GM12878 (cell line): ENCODE measurements around the gene NECAB2. TPM values are rescaled to one million over a fixed set of nuclear protein-coding genes. Genes with fewer than 3 reads are reported as not detected.

ENCODE experiments used
- ATAC-seq: fragments of 200-7000 bp; cut with Tn5 transposase; 3 replicates; pipeline ENCODE4 v1.9.1; 2020; ENCODE audit warnings: mild to moderate bottlenecking, moderate library complexity
- BruUV-seq: library from RNA; stranded (reverse); fragments of 400-500 nt; replicated peaks from 2 replicates; lab custom pipeline; 2021; lab: Mats Ljungman, UMichigan
- CTCF ChIA-PET: fragments of 300-600 bp; sonication (Branson Sonifier 250); formaldehyde crosslinking; extraction: SDS; loops from one replicate; lab custom pipeline; 2021; ENCODE audit warnings: inconsistent platforms; lab: Yijun Ruan, JAX
- POLR2A ChIA-PET: fragments of 350-600 bp; formaldehyde crosslinking; extraction: SDS; loops from one replicate; lab custom pipeline; 2021; ENCODE audit warnings: inconsistent platforms; lab: Charles Lee
- RAD21 ChIA-PET: fragments of 300-600 bp; sonication (Branson Sonifier 250); formaldehyde crosslinking; loops from one replicate; lab custom pipeline; 2023; ENCODE audit warnings: antibody characterized with exemption; ENCODE audit not compliant: unreplicated experiment; lab: Charles Lee
- SMC1A ChIA-PET: fragments of 300-600 bp; sonication (Branson Sonifier 250); formaldehyde crosslinking; loops from one replicate; lab custom pipeline; 2023; ENCODE audit not compliant: unreplicated experiment, uncharacterized antibody; lab: Charles Lee
- DNase-seq: peaks from one replicate; pipeline ENCODE4 v3.0.0-alpha.2; 2011; ENCODE audit warnings: low read depth, low spot score
- FAIRE-seq: peaks from 3 replicates; lab custom pipeline; 2011; peaks lifted over from hg19 to GRCh38; lab: Jason Lieb, UNC
- H2AFZ ChIP-seq: 2 replicates; pipeline ENCODE4 v1.6.0; 2011; ENCODE audit warnings: low read depth, low read length, control low read depth; ENCODE audit not compliant: control insufficient read depth
- H3K27ac ChIP-seq: 2 replicates; pipeline ENCODE4 v1.5.1; 2011; ENCODE audit warnings: control low read depth; ENCODE audit not compliant: control insufficient read depth, insufficient read depth
- H3K27me3 ChIP-seq, 2 experiments: replicated peaks in 1 of 2; 2 replicates each; pipeline versions ENCODE4 v1.6.0 to v1.6.1; 2011; ENCODE audit warnings: low read length in 1 of 2; ENCODE audit not compliant: control insufficient read depth in 2 of 2, insufficient read depth in 2 of 2
- H3K36me3 ChIP-seq, 2 experiments: 2 replicates each; pipeline ENCODE4 v1.5.1; 2011; ENCODE audit warnings: low read length in 1 of 2; ENCODE audit not compliant: control insufficient read depth in 2 of 2, insufficient read depth in 2 of 2
- H3K4me1 ChIP-seq: 2 replicates; pipeline ENCODE4 v1.6.1; 2011; ENCODE audit warnings: mild to moderate bottlenecking, low read length, moderate library complexity, mixed read lengths; ENCODE audit not compliant: control insufficient read depth, insufficient read depth
- H3K4me2 ChIP-seq: 2 replicates; pipeline ENCODE4 v1.6.0; 2011; ENCODE audit warnings: control low read depth; ENCODE audit not compliant: control insufficient read depth, insufficient read depth
- H3K4me3 ChIP-seq: fragments of 200-600 bp; sonication (generic); 2 replicates; pipeline ENCODE4 v1.5.1; 2016
- H3K79me2 ChIP-seq: 2 replicates; pipeline ENCODE4 v1.6.0; 2011; ENCODE audit warnings: low read length; ENCODE audit not compliant: control insufficient read depth, insufficient read depth
- H3K9ac ChIP-seq: 2 replicates; pipeline ENCODE4 v1.8.0; 2011; ENCODE audit warnings: low read length, control low read depth, mixed read lengths; ENCODE audit not compliant: control insufficient read depth, insufficient read depth
- H3K9me3 ChIP-seq: replicated peaks from 3 replicates; pipeline ENCODE4 v1.5.1; 2011; ENCODE audit warnings: mild to moderate bottlenecking, low read length; ENCODE audit not compliant: control insufficient read depth, insufficient read depth
- H4K20me1 ChIP-seq: 2 replicates; pipeline ENCODE4 v1.6.0; 2011; ENCODE audit not compliant: control insufficient read depth, insufficient read depth
- ATF3 ChIP-seq: IDR thresholded peaks from 2 replicates; pipeline ENCODE4 v1.6.1; 2011; ENCODE audit warnings: low read depth, mild to moderate bottlenecking, low read length, moderate library complexity, borderline replicate concordance; ENCODE audit errors: extremely low read depth
- EGR1 ChIP-seq, 2 experiments: IDR thresholded peaks; 1 replicate in 1 of 2; 2 replicates in 1 of 2; pipeline ENCODE4 v1.6.1; 2011 to 2012; ENCODE audit warnings: low read depth in 2 of 2, low read length in 2 of 2, borderline replicate concordance in 1 of 2, mild to moderate bottlenecking in 1 of 2, moderate library complexity in 1 of 2
- JUND ChIP-seq: IDR thresholded peaks from 2 replicates; pipeline ENCODE4 v1.6.1; 2012; ENCODE audit warnings: low read depth, mild to moderate bottlenecking, low read length, improper control_type of control experiment, moderate library complexity
- MXI1 ChIP-seq: fragments of 150-350 bp; IDR thresholded peaks from 2 replicates; pipeline ENCODE4 v1.6.1; 2011; ENCODE audit warnings: low read depth, mild to moderate bottlenecking, inconsistent platforms, low read length, improper control_type of control experiment
- MYB ChIP-seq: fragments of 150-350 bp; IDR thresholded peaks from 2 replicates; pipeline ENCODE4 v1.6.1; 2014; ENCODE audit warnings: mild to moderate bottlenecking, low read depth, low read length, borderline replicate concordance
- RELA ChIP-seq: fragments of 450-650 bp; IDR thresholded peaks from 2 replicates; pipeline ENCODE4 v1.8.0; 2014; ENCODE audit warnings: borderline replicate concordance; ENCODE audit not compliant: partially characterized antibody
- SMARCA5 ChIP-seq: fragments of 450-650 bp; IDR thresholded peaks from 2 replicates; pipeline ENCODE4 v1.6.1; 2017; ENCODE audit warnings: mild to moderate bottlenecking
- SP1 ChIP-seq: IDR thresholded peaks from one replicate; pipeline ENCODE4 v1.6.1; 2011; ENCODE audit warnings: low read depth, low read length
- STAT1 ChIP-seq: fragments of 450-650 bp; conservative IDR thresholded peaks from 2 replicates; pipeline ENCODE4 v1.6.1; 2014; ENCODE audit warnings: antibody characterized with exemption, mild to moderate bottlenecking
- TARDBP ChIP-seq: IDR thresholded peaks from 2 replicates; pipeline ENCODE4 v1.6.1; 2016; ENCODE audit warnings: borderline replicate concordance
- ZNF384 ChIP-seq: IDR thresholded peaks from 2 replicates; pipeline ENCODE4 v1.6.1; 2012; ENCODE audit warnings: low read depth, mild to moderate bottlenecking, low read length, improper control_type of control experiment, borderline replicate concordance
- WGBS: methylation state at CpG from one replicate; pipeline ENCODE4 v1.1.6; 2016; ENCODE audit warnings: low lambda C conversion rate; ENCODE audit not compliant: insufficient replicate concordance, insufficient coverage; ENCODE audit errors: missing lambda C conversion rate; 5-methylcytosine and 5-hydroxymethylcytosine counted together
- in situ Hi-C: fragments of 300-500 bp; cut with MboI; formaldehyde crosslinking; loops from 9 replicates; pipeline ENCODE4 v1.14.3; 2018; ENCODE audit warnings: mixed read lengths
- intact Hi-C: fragments of 100-400 bp; cut with micrococcal nuclease; formaldehyde crosslinking; loops from one replicate; pipeline ENCODE4 v1.14.2; 2022; ENCODE audit not compliant: unreplicated experiment
- polyA plus RNA-seq, 11 experiments: library from polyadenylated mRNA; depleted of rRNA in 4 of 11; unstranded in 6 of 11; stranded (reverse) in 5 of 11; fragments of >200 nt; fragmentation: Nextera tagmentation in 4 of 11; fragmentation: Illumina TruSeq in 1 of 11; extraction: Ambion mirVana in 4 of 11; extraction: Trizol in 1 of 11; gene quantifications; 1 replicate in 1 of 11; 2 replicates in 10 of 11; pipeline versions ENCODE4 v1.2.1 to v1.2.3, GENCODE V29; 2011 to 2016; ENCODE audit warnings: inconsistent platforms in 2 of 11, missing spikeins in 2 of 11, low read depth in 1 of 11
- total RNA-seq, 4 experiments: library from RNA; depleted of rRNA in 3 of 4; stranded (reverse); fragments of >200 nt in 3 of 4; fragmentation: Illumina TruSeq in 1 of 4; extraction: Trizol in 1 of 4; gene quantifications; 2 replicates each; pipeline versions ENCODE4 v1.2.1 to v1.2.3, GENCODE V29; 2013 to 2021
- TF ChIP-seq, protein P1 (sequence below): fragments of 450-650 bp; formaldehyde crosslinking; IDR thresholded peaks from 2 replicates; pipeline ENCODE4 v1.4.0; 2022; ENCODE audit warnings: mild to moderate bottlenecking, moderate library complexity
- TF ChIP-seq, protein P2 (sequence below): fragments of 150-350 bp; IDR thresholded peaks from 2 replicates; pipeline ENCODE4 v1.6.1; 2014; ENCODE audit warnings: mild to moderate bottlenecking, low read depth, low read length

NECAB2 gene
- total and polyA plus RNA-seq, 10 of the 15 experiments (the other 5 are each of a cell fraction or from before 2014, with no cell fraction given), result not detected

DNA sequence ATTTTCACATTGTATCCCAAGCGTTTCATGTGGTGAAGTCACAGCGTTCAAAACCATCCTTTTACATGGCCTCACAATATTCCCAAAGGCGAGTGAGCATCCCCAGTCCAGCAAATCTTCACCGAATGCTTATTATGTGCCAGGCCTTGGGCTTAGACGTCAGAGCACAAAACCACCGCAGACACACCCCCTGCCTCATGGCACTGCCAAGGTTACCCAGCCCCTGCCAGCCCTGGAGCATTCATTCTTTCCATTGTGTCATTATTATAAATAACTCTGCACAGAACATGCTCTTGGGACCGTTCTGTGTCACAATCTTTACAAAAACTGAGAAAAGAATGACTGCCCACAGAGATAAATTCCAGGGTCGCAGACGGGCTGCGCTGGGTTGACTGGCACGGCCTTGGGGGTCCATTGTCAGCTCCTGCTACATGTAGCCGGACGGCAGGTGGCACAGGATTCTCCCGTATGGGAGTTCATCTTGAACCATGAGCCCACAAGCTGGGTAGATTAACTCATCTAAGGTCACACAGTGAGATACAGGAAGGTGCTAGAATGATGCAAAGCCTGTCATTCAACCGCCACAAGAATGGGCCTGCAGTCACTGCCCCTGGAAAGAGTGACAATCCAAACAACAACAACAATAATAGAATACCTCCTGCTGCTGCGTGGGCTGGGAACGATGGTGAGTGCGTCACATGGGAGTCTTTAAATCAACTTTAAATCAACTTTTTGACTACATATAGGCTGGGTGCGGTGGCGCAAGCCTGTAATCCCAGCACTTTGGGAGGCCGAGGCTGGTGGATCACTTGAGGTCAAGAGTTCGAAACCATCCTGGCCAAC lies 4.5 kb upstream of the NECAB2 start (continued):
- TF ChIP-seq, protein P1, sequence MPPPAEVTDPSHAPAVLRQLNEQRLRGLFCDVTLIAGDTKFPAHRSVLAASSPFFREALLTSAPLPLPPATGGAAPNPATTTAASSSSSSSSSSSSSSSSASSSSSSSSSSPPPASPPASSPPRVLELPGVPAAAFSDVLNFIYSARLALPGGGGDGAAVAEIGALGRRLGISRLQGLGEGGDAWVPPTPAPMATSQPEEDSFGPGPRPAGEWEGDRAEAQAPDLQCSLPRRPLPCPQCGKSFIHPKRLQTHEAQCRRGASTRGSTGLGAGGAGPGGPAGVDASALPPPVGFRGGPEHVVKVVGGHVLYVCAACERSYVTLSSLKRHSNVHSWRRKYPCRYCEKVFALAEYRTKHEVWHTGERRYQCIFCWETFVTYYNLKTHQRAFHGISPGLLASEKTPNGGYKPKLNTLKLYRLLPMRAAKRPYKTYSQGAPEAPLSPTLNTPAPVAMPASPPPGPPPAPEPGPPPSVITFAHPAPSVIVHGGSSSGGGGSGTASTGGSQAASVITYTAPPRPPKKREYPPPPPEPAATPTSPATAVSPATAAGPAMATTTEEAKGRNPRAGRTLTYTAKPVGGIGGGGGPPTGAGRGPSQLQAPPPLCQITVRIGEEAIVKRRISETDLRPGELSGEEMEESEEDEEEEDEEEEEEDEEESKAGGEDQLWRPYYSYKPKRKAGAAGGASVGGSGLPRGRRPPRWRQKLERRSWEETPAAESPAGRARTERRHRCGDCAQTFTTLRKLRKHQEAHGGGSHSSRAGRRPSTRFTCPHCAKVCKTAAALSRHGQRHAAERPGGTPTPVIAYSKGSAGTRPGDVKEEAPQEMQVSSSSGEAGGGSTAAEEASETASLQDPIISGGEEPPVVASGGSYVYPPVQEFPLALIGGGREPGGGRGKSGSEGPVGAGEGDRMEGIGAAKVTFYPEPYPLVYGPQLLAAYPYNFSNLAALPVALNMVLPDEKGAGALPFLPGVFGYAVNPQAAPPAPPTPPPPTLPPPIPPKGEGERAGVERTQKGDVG (CRISPR knock-in tag), result no peak
- TF ChIP-seq, protein P2, sequence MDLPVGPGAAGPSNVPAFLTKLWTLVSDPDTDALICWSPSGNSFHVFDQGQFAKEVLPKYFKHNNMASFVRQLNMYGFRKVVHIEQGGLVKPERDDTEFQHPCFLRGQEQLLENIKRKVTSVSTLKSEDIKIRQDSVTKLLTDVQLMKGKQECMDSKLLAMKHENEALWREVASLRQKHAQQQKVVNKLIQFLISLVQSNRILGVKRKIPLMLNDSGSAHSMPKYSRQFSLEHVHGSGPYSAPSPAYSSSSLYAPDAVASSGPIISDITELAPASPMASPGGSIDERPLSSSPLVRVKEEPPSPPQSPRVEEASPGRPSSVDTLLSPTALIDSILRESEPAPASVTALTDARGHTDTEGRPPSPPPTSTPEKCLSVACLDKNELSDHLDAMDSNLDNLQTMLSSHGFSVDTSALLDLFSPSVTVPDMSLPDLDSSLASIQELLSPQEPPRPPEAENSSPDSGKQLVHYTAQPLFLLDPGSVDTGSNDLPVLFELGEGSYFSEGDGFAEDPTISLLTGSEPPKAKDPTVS, result no peak

GRCh38 chr16:83964684-83965443 lies 3.2 kb upstream of the NECAB2 start:
- WGBS, result 59% methylated on average over 23 of the region's 26 CpGs
- TF ChIP-seq STAT1 (no peak), MYB (no peak), MXI1 (no peak), EGR1 (IDR thresholded peaks at IDR 0.05; ENCODE audit: borderline replicate concordance in 1 of 2, low read depth in 2 of 2, low read length in 2 of 2) (no peak), ATF3 (no peak), SP1 (no peak), SMARCA5 (no peak), JUND (no peak), RELA (no peak), TARDBP (no peak), ZNF384 (no peak)
- TF ChIP-seq, protein P2, result no peak

More at GRCh38 chr16:83964684-83965443, 3.2 kb upstream of the NECAB2 start:
- H3K79me2 ChIP-seq, result no peaks in the 10 kb centered on the region
- no peaks in the 10 kb centered on the region for H3K9me3 ChIP-seq
- RAD21 ChIA-PET, result no interaction called here
- H3K36me3 ChIP-seq, result no peaks in the 10 kb centered on the region
- no peaks in the 10 kb centered on the region for H4K20me1 ChIP-seq
- no peak overlapping the region for H2AFZ ChIP-seq
- no peak overlapping the region for H3K9ac ChIP-seq
- no TSS peak for BruUV-seq
- intact Hi-C loops (no loop called here), in situ Hi-C loops (no loop called here)
- CTCF ChIA-PET, result interaction anchor here (1.3 kb wide), 1 partner anchor 101 kb away, joined by 4 read pairs; no protein-coding TSS in a partner anchor
- H3K4me2 ChIP-seq, result no peak overlapping the region
- no peak overlapping the region for H3K27ac ChIP-seq
- no peaks in the 10 kb centered on the region for H3K4me1 ChIP-seq
- DNase-seq (no peak), ATAC-seq (no peak), FAIRE-seq (no peak)
- POLR2A ChIA-PET, result no interaction called here
- no peak overlapping the region for H3K4me3 ChIP-seq
- SMC1A ChIA-PET, result no interaction called here
- H3K27me3 ChIP-seq, result no peaks in the 10 kb centered on the region
